Measurements from ENCODE around the gene TCF15.

Gene TCF15, protein sequence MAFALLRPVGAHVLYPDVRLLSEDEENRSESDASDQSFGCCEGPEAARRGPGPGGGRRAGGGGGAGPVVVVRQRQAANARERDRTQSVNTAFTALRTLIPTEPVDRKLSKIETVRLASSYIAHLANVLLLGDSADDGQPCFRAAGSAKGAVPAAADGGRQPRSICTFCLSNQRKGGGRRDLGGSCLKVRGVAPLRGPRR

DNA sequence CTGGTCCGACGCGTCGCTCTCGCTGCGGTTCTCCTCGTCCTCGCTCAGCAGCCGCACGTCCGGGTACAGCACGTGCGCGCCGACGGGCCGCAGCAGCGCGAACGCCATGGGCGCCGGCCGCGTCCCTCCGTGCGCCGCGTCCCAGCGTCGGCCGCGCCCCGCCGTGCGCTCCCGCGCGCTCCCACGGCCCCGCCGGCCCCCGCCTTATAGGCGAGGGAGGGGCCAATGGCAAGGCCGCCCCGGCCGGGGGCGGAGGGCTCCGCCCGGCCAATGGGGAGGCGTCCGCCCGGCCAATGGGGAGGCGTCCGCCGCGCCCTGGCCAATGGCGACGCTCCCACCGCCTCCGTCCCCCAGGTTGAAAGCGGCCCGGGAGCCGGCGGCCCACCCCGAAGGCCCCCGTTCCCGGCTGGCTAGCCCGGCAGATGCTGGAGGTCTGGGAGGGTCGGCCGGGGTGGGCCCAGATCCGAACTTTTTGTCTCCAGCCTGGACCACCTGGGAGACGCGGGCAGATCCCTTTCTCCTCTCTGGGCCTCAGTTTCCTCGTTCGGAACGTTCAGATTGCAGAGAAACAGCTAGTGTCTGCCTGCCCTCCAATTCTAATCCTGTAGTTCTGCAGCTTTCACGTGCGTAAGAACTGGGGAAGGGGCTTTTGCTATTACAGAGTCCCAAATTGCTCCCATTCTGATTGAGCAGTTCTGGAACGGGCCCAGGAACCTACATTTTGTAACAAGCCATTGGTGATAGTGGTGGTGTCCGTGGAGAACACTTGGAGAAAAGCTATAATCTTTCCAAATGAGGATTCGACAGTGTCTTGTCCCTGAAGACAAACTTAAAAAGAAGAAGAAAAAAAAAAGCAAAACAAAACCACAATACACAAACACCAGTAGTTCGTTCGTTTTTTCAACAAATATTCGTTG is at the start of gene TCF15:
TSS of gene TCF15 (minus strand) at position 180 of the 917 bp plus-strand sequence. CDS start at position 108, 72 bp downstream.
- DNase-seq, result no peak

DNA sequence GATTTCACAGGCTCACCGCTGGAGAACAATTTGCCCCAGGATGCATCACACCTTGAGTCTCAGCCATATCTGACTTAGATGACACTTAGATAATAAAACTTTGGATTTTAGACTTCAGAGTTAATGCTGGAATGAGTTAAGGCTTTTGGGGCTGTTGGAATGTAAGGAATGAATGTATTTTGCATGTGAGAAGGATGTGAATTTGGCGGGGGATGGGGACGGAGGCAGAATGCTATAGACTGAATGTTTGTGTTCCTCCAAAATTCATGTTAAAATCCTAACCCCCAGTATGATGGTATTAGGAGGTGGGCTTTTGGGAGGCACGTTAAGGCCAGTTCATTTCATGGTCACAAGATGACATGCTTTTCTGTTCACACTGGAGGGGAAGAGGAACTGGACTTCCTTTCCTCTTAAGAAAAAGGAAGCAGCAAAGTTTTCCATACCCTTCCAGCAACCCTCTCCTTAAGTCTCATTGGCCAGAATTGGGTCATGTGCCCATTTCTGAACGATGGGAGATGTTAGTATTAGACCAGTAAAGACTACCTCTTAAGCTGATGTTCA is 48.7 kb upstream of the TCF15 start:
- DNase-seq, result no peak

DNA sequence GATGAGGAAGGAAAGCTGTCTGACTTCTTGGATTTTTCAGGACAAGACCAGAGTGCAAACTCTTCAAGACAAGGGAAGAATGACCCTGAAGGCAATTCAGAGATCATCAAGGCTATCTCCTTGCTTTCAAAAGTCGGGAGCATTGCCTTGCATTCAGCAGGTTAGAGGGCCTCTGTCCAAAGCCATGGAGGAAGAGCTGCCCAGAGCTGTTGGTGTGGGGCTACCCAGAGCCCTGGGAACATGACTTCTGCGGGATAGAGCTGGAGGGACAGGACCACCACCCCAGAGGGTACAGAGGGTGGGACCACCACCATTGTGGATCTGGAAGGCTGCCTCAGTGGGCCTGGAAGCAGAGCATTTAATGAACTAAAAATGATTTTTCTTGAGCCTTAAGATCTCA is 48.1 kb upstream of the TCF15 start:
- no peak for DNase-seq

DNA sequence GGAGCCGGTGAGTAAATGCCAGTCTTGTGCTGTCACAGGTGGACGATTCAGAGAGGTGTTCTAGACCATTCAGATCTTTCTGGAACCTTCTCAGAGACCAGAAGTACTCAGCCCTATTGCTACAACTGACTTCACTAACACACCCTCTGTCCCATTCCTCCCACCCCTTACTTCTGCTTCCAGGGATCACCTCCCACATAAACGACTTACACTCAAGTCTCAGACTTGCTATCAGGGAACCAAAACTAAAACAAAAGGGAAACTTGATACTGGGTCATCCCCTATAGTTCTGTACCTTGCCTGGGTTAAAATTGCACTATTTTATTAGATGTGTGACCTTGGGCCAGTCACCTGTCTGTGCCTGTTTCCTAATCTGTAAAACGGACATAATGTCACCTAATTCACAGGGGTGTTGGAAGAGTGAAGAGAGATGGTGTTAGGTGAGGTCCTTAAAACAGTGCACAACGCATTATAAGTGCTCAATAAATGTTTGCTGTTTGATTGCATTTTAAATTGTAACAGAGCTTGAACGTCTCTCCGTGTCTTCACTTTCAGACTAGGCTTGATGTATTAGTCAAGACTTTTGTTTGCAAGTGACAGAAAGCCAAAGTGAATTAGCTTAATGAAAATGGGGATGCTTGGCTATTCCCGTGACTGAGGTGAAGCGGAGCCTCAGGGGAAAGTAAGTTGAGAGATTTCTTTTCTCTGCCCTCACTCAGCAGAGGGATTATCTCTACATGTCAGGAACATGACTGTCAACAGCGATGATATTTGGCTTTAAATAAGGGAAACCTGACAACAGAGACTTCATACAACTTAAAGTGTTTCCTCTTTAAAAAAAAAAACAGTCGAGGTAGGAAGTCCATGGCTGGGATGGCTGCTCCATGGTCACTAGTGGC is 45.9 kb upstream of the TCF15 start:
- no peak for DNase-seq

DNA sequence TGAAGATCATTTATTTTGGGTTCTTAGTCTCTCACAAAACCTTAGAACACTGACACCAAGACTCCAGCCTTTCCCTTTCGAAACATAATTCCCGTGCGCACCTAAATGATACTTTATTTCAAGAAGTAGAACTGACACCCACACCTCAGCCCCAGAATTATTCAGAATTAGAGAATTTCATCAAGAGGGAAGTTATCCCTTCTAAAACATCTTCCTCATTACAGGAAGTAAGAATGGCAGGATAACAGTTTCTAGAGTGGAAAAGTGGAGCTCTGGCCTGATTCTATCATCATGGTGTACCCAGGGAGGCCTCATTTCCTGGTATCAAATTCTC is 44.3 kb upstream of the TCF15 start:
- no peak for DNase-seq

DNA sequence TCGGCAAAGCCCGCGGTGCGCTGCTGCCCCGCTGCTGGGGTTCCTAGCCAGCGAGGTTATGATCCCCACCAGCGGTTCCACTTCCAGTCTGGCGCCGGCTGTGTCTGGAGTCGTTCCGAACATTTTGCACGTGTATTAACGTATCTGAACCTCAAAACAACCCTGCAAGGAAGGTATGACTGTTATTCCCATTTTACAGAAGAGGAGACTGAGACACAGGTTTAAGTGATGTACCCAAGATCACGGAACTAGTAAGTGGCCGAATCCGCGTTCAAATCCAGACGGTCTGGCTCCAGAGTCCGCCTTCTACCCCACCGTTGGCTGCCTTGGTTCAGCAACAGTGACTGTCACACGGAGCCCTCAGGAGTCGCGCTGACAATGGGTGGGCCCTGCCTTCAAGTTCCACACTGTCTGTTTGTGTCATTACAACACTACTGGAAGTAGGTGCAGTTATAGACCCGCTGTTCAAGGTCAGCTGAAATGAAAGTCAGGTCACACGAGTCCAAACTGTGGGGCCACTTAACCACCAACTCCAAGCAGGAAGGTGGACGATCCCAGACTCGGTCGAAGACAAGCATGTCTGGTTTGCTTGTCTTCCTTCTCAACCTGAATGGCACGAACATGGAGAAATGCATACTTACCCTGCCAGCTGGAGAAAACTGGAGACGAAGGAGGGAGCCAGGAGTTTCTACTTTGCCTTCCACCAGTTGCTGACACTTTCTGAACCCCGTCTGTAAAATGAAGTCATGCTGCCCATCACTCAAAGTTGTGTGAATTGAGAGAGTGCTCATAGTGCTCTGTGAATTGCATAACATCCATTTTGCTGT is 43.7 kb upstream of the TCF15 start:
- no peak for DNase-seq

DNA sequence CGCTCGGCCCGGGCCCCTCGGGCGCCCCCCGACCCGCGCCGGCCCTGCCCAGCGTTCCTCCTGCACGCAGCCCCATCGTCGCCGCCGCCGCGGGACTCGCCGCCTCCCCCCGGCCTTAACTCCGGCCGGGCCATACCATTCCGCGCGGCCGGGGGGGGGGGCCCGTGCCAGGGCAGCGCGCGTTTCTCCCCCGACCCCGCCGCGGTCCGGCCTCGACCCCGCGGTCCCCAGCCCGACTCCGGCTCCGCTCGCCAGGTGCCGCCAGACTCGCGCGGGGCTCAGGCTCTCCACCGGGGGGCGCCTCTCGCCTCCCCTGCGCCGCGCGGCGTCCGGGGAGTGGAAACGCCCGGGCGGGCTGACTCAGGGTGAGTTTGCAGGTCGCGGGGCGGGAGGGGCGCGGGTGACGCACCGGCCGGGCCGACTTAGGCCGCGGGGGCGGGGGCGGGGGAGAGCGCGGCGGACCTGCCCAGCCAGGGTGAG is 43.0 kb upstream of the TCF15 start, which contains the start of gene SRXN1:
TSS of gene SRXN1 (minus strand) at position 91 of the 480 bp plus-strand sequence. CDS start at position 76, 15 bp downstream.
- DNase-seq, result peak; percentile 80 to 86

DNA sequence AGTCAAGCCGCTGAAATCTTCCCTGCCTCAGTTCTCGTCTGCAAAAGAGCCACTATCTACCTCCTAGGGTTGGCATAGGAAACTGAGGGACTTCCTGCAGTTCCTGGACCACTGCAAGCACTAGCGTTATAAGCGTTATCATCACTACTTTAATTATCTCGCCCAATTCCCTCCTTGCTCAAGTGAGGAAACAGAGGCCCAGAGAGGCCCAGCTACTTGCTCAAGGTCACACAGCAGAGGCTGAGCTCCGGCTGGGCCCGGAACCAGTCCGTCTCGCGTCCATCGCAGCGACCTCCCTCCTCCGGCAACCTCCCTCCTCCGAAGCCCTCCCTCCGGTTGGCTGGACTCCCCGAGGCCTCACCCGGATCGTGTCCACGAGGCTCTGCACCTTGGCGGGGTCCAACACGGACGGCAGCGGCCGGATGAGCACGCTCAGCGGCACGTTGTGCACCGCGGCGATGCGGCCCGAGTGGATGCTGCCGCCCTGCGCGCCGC is 42.6 kb upstream of the TCF15 start:
- no peak for DNase-seq

DNA sequence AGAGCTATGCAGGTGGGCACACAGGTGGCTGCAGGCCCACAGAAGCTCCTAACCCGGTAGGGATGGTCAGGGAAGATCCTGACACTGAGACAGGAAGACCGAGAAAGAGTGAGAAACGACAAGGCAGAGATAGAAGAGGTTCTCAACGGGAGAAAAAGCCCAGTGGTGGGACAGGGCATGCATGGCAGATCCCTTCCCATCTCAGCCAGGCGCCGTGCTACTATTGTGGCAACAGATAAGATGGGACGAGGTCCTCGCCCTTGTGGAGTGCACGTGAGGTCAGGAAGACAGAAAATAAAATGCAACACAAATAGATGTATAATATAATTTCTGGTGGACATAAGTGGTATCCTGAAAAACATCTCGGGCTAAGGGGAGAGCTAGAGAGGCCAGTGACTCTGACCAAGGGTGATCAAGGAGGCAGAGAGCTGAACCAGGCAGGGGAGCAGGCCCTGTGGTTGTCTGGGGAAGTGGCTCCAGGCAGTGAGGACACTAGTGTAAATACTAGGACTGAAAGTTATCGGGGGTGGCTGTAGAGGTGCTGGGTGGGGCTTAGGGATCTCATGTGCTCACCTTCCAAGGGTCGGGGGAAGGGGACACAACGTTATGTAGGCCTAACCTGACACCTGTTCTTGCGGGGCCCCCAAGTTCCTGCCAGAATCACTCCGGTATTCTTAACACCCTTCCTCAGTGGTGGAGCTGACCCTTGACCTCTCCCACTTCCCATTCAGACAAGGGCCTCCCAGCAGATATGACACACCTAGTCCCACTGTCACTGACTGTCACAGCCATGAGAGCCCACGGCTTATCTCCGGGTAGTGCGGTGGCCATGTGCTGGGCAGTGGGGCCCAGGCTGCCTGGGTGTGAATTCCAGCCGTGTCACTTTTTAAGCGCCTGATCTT is 41.9 kb upstream of the TCF15 start:
- DNase-seq, result no peak

DNA sequence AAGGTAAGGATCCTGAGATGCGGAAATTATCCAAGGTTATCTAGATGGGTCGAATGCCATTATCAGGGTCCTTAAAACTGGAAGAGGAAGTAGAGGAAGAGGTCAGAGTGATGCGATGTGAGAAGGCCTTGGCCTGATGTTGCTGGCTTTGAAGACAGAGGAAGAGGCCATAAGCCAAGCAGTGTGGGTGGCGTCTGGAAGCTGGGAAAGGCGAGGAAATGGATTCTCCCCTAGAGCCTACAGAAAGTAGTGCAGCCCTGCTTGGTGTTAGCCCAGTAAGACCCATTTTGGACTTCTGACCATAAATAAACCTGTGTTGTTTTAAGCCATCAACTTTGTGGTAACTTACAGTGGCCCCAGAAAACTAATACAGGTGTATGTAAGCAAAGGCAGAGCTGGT is 40.8 kb upstream of the TCF15 start:
- no peak for DNase-seq

DNA sequence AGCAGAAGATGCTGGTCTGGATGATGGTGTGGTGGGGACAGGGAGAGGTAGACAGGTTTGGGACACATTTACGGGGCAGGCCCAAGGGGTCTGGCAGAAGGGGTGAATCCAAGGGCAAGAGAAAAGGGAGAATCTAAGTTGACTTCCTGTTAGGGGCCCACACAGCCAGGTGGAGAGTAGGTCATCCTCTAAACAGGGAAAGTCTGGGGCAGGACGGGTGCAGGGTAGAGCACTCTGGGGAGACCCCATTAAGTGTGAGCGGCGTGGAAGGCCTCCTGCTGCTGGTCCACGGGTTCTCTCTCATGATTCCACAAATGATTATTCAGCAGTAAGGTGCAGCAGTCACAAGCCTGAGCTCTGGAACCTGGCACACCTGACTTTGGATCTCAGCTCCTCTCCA is 40.2 kb upstream of the TCF15 start:
- no peak for DNase-seq

DNA sequence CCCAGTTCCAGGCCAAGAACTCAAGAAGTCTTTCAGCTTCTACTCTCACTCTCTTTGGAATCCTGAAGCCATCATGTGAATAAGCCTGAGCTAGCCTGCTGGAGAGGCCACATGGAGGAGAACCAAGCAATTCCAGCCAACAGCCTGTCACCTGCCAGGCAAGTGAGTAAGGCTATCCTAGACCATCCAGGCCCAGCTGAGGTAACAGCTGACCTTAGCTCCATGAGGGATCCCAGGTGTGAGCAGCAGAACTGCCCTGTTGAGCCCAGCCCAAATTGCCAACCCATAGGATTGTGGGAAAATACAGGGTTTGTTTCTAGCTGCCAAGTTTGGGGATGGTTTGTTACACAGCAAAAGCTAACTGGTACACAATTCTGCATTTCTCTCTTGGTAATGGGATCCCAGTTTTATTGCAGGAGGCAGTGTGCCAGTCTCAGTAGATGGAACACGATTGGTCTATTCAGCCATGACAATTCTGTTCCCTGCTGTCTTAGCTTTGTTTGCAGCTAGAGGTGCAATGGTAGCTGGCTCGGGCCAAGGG is 37.4 kb upstream of the TCF15 start:
- DNase-seq, result no peak

DNA sequence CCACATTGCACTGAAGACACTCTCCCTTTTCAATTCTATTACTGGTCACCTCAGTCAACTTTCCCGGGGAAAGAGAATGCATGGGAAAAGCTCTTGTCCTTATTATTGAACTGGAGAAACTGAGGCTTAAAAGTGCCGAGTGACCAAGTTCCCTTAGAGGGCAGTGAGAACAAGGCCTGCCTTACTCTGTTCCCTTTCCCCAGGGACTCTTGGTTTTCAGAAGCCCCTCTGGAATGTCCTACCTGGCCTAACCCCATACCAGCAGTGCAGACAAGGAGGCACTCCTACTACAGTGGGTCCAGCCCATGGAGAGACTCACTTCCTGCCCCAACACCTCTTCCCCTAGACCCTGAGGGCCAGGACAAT is 36.7 kb upstream of the TCF15 start:
- no peak for DNase-seq

DNA sequence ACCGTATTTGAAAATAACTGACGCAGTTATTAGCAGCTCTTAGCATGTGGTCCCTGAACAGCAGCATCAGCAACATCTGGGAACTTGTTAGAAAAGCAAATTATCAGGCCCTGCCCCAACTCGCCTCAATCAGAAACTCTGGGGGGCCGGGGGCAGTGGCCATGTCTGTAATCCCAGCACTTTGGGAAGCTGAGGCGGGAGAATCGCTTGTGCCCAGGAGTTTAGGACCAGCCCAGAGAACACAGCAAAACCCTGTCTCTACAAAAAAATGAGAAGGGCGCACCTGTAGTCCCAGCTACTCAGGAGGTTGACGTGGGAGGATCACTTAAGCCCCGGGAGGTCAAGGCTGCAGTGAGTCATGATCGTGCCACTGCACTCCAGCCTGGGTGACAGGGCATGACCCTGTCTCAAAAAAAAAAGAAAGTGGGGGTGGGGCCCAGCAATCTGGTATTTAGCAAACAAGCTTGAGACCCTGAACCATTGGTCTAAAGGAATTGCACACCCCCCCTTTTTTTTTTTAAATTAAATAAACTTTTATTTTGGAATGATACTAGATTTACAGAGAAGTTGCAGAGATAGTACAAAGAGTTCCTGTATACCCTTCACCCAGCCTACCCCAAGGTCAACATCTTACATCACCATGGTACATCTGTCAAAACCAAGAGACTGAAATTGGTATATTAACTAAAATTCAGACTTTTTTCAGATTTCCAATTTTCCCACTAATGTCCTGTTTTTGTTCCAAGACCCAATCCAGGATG is 36.2 kb upstream of the TCF15 start:
- no peak for DNase-seq

DNA sequence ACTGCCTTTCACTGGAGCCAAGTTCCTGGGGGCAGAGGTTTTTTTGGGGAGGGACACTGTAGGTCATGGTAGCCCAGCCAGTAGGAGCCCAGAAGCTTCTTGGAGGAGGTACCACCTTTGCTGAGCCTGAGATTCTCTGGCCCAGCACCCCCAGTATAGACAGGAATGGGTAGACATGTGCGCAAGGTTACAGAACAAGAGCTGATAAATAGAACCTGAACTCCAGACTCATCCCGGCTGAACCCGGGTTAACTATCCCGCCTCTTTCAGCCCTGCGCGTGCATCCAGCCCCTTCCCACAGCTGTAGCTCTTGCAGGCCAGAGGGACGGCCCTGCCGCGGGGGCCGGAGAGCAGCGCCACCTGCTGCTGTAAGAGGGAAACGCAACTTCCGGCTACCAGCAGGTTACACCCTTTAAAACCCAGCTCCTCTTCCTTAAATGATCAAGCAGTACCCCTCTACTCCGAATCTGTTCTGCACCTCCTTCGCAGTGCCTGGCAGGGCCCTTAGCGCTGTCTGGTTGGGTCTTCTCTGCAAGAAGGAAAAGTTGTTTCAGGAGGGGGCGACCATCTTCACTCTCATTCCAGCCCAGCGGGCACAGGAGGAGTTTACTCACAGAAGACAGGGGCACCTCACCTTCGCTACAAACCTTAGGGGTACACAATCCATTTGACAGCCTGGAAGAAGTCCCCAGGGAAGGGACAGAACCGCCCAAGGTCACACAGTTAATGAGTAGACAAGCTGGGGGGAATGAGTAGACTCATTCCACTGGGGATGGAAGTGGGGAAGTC is 35.4 kb upstream of the TCF15 start:
- DNase-seq, result peak; percentile 58 to 70

DNA sequence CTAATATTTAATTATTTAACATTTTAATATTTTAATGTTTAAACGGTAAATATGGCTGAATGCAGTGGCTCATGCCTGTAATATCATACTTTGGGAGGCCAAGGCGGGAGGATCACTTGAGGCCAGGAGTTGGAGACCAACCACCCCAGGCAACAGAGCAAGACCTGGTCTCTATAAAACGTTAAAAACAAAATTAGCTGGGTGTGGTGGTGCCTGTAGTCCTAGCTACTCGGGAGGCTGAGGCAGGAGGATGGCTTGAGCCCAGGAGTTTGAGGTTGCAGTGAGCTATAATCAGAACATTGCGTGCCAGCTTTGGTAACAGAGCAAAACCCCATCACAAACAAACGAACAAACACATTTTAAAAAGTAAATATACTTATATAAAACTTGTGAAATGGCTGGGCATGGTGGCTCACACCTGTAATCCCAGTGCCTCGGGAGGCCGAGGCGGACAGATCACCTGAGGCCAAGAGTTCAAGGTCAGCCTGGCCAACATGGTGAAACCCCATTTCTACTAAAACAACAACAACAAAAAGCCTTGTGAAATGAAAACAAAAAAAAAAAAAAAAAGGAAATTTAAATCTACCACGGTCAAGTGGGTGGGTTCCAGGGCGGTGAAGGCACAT is 34.7 kb upstream of the TCF15 start:
- no peak for DNase-seq

DNA sequence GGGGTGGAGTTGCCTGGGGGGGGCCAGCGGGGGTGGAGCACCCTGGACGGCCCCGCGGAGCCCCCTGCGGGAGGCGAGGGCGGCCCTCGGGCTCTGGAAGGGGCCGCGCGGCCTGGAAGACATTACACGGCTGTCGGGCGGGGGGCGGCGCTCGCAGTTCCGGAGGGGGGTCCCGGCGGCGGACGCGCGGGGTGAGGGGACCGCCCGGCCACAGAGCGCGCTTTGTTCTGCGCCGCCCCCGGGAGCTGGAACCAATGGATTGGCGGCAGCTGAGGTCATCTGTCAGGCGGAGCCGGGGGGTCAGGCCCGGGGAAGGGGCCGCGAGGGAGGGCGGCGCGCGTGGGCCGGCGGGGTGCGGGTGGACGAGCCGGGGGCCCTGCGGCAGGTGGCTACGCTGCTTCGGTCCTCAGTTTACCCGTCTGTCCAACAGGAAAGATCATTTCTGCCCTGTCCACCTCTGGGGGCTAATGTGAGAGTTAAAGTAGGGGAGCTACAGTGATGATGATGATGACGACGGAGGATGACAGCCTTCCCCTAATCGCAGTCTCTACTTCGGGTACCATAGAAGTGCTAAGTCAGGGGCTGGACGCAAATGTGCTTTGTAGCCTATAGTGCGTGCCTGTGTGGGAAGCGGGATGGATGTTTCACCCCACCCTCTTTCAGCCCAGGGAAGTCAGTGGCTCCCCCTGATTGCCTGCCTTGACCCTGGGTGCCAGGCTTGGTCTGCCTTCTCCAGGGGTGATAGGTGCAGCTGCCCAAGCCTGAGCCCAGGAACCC is 32.5 kb upstream of the TCF15 start:
- no peak for DNase-seq

All from CD4-positive, alpha-beta T cell treated with Interferon alpha-2 for 1 hour (primary cell).